PFSK-1 (cell line): Measurements from ENCODE around the gene CELF5.

Experiments used
- FOXP2 ChIP-seq: optimal IDR thresholded peaks from 2 replicates; pipeline ENCODE3; 2011; ENCODE audit warnings: borderline replicate concordance, control low read depth, inconsistent platforms; ENCODE audit not compliant: insufficient read depth; ENCODE audit errors: extremely low read length, extremely low read depth
- POLR2AphosphoS5 ChIP-seq: IDR thresholded peaks from 2 replicates; pipeline ENCODE4 v1.6.1; 2012; ENCODE audit warnings: low read depth, mild to moderate bottlenecking, control low read depth, low read length, moderate library complexity
- REST ChIP-seq, 2 experiments: IDR thresholded peaks; 2 replicates each; pipeline versions ENCODE4 v1.6.1 to v1.8.0; 2011 to 2012; ENCODE audit warnings: low read depth in 2 of 2, low read length in 2 of 2, control low read depth in 1 of 2, inconsistent platforms in 1 of 2, mild to moderate bottlenecking in 1 of 2, moderate library complexity in 1 of 2; ENCODE audit not compliant: insufficient read depth in 1 of 2
- SIN3A ChIP-seq: IDR thresholded peaks from 2 replicates; pipeline ENCODE4 v1.6.1; 2012; ENCODE audit warnings: mild to moderate bottlenecking, low read length, moderate library complexity, borderline replicate concordance; ENCODE audit not compliant: insufficient read depth
- TAF1 ChIP-seq: IDR thresholded peaks from 2 replicates; pipeline ENCODE4 v1.6.1; 2012; ENCODE audit warnings: low read length, control low read depth, borderline replicate concordance; ENCODE audit not compliant: insufficient read depth

CELF5 gene

GRCh38 chr19:3204646-3205275 is 19.7 kb upstream of the CELF5 start:
- no peak for TF ChIP-seq FOXP2
- TF ChIP-seq SIN3A: no peak
- no peak for TF ChIP-seq TAF1
- no peak for TF ChIP-seq REST (IDR thresholded peaks at IDR 0.05; ENCODE audit: insufficient read depth in 1 of 2, low read depth in 2 of 2, low read length in 2 of 2)
- TF ChIP-seq POLR2AphosphoS5: no peak

GRCh38 chr19:3206216-3206953 is 18.1 kb upstream of the CELF5 start:
- no peak for TF ChIP-seq TAF1
- no peak for TF ChIP-seq REST (IDR thresholded peaks at IDR 0.05; ENCODE audit: insufficient read depth in 1 of 2, low read depth in 2 of 2, low read length in 2 of 2)
- no peak for TF ChIP-seq SIN3A
- no peak for TF ChIP-seq POLR2AphosphoS5
- TF ChIP-seq FOXP2: no peak

GRCh38 chr19:3207461-3208242 is 16.8 kb upstream of the CELF5 start:
- TF ChIP-seq SIN3A (no peak), REST (IDR thresholded peaks at IDR 0.05; ENCODE audit: insufficient read depth in 1 of 2, low read depth in 2 of 2, low read length in 2 of 2) (no peak), TAF1 (no peak), POLR2AphosphoS5 (no peak), FOXP2 (no peak)

GRCh38 chr19:3208317-3209207 is 15.9 kb upstream of the CELF5 start:
- TF ChIP-seq TAF1: no peak
- no peak for TF ChIP-seq SIN3A
- no peak for TF ChIP-seq FOXP2
- no peak; the same call in 1 of the 2 replicates for TF ChIP-seq POLR2AphosphoS5
- no peak for TF ChIP-seq REST (IDR thresholded peaks at IDR 0.05; ENCODE audit: insufficient read depth in 1 of 2, low read depth in 2 of 2, low read length in 2 of 2)
